GM23248 (cell line): Measurements from ENCODE around the gene ASS1.

ENCODE experiments used
- EZH2 ChIP-seq: fragments of 200-600 bp; sonication (generic); IDR thresholded peaks from 2 replicates; pipeline ENCODE4 v1.6.1; 2018; ENCODE audit warnings: antibody characterized with exemption, mild to moderate bottlenecking; ENCODE audit not compliant: insufficient read depth, poor library complexity, severe bottlenecking
- EZH2phosphoT487 ChIP-seq: fragments of 200-600 bp; sonication (generic); IDR thresholded peaks from 2 replicates; pipeline ENCODE4 v1.6.1; 2018; ENCODE audit warnings: antibody characterized with exemption, moderate library complexity, mild to moderate bottlenecking, low read depth; ENCODE audit not compliant: insufficient read depth

- TF ChIP-seq EZH2 (no peak), EZH2phosphoT487 (no peak)
Measured at GRCh38 chr9:130526854-130527650, 82.3 kb downstream of the ASS1 start.
